ENCODE measurements around the gene DCPS. TPM values are rescaled to one million over a fixed set of nuclear protein-coding genes. Genes with fewer than 3 reads are reported as not detected.

DCPS gene
- total and polyA plus RNA-seq, 8 donors: 1.8 to 60.3 (median 12.6) TPM

- H3K27ac ChIP-seq: no peak overlapping the region
- no peaks in the 10 kb centered on the region for H3K9me3 ChIP-seq
- intact Hi-C loops (cut with DNase I; ENCODE audit: low total_unique reads): no loop called here
- TF ChIP-seq POLR2AphosphoS5 (IDR thresholded peaks at IDR 0.05) (no peak), POLR2A (IDR thresholded peaks at IDR 0.05) (no peak), EP300 (IDR thresholded peaks at IDR 0.05) (no peak), CTCF (IDR thresholded peaks at IDR 0.05) (no peak)
- peaks cover 0 to 9% (median 3%) of the 10 kb centered on the region in 4 donors for H3K4me1 ChIP-seq
- H3K36me3 ChIP-seq: peaks cover 20 to 83% (median 75%) of the 10 kb centered on the region in 4 donors
- no peak overlapping the region for H3K4me3 ChIP-seq
- no peak for DNase-seq
- 89 to 97% (median 92%) methylated on average over 2 of the region's 2 CpGs for WGBS, 5 donors
- H3K27me3 ChIP-seq: no peaks in the 10 kb centered on the region
Measured at GRCh38 chr11:126257144-126257543, 46.7 kb upstream of the DCPS start.

GRCh38 chr11:126257764-126258163 is 46.1 kb upstream of the DCPS start:
- TF ChIP-seq EP300 (IDR thresholded peaks at IDR 0.05) (no peak), CTCF (IDR thresholded peaks at IDR 0.05) (no peak), POLR2A (IDR thresholded peaks at IDR 0.05) (no peak), POLR2AphosphoS5 (IDR thresholded peaks at IDR 0.05) (no peak)
- Histone ChIP-seq H3K27me3 (no peaks in the 10 kb centered on the region), H3K27ac (no peak overlapping the region), H3K9me3 (no peaks in the 10 kb centered on the region), H3K4me1 (peaks cover 0 to 6% (median 2%) of the 10 kb centered on the region in 4 donors), H3K36me3 (peaks cover 26 to 84% (median 76%) of the 10 kb centered on the region in 4 donors), H3K4me3 (no peak overlapping the region)
- 76 to 87% (median 83%) methylated on average over 2 of the region's 2 CpGs for WGBS, 5 donors
- intact Hi-C loops (cut with DNase I; ENCODE audit: low total_unique reads): no loop called here
- DNase-seq: no peak

GRCh38 chr11:126262216-126262615 is 41.6 kb upstream of the DCPS start:
- 83 to 95% (median 88%) methylated on average over 6 of the region's 6 CpGs for WGBS, 5 donors
- TF ChIP-seq POLR2A (IDR thresholded peaks at IDR 0.05): no peak
- no peak for TF ChIP-seq CTCF (IDR thresholded peaks at IDR 0.05)
- TF ChIP-seq EP300 (IDR thresholded peaks at IDR 0.05): no peak
- TF ChIP-seq POLR2AphosphoS5 (IDR thresholded peaks at IDR 0.05): no peak
- Histone ChIP-seq H3K9me3 (no peaks in the 10 kb centered on the region), H3K4me3 (no peak overlapping the region), H3K36me3 (peaks cover 61 to 89% (median 80%) of the 10 kb centered on the region in 4 donors), H3K27ac (no peak overlapping the region), H3K27me3 (no peaks in the 10 kb centered on the region), H3K4me1 (peaks cover 0 to 16% (median 13%) of the 10 kb centered on the region in 4 donors)
- DNase-seq: no peak
- intact Hi-C loops (cut with DNase I; ENCODE audit: low total_unique reads): no loop called here

- Histone ChIP-seq H3K4me3 (no peak overlapping the region), H3K27me3 (no peaks in the 10 kb centered on the region), H3K36me3 (peaks cover 55 to 81% (median 72%) of the 10 kb centered on the region in 4 donors), H3K27ac (no peak overlapping the region), H3K4me1 (peaks cover 6 to 24% (median 22%) of the 10 kb centered on the region in 4 donors), H3K9me3 (no peaks in the 10 kb centered on the region)
- no peak for TF ChIP-seq POLR2AphosphoS5 (IDR thresholded peaks at IDR 0.05)
- no peak for TF ChIP-seq POLR2A (IDR thresholded peaks at IDR 0.05)
- TF ChIP-seq EP300 (IDR thresholded peaks at IDR 0.05): no peak
- TF ChIP-seq CTCF (IDR thresholded peaks at IDR 0.05): no peak
- intact Hi-C loops (cut with DNase I; ENCODE audit: low total_unique reads): no loop called here
- no peak for DNase-seq
- 86 to 96% (median 87%) methylated on average over 6 of the region's 6 CpGs for WGBS, 5 donors
Measured at GRCh38 chr11:126263489-126263888, 40.4 kb upstream of the DCPS start.
